Measurements from ENCODE around the gene LRP1B.

GRCh38 chr2:141654311-141654710 lies 476.5 kb downstream of the LRP1B start:
- TF ChIP-seq EZH2phosphoT487 (IDR thresholded peaks at IDR 0.05; ENCODE audit: insufficient read depth, low read depth) = no peak
- no peak for TF ChIP-seq EZH2 (IDR thresholded peaks at IDR 0.05; ENCODE audit: insufficient read depth, poor library complexity, severe bottlenecking)
